Glutamatergic neuron (in vitro differentiated cells): ENCODE data around the gene PLEKHA5. TPM values are rescaled to one million over a fixed set of nuclear protein-coding genes. Genes with fewer than 3 reads are reported as not detected.
"Not testable (repeated sequence)": the region's sequence is repeated elsewhere in the genome, so short reads cannot be mapped to it uniquely, and the experiment has no call there.

Source experiments
- DNase-seq: peaks from one replicate; pipeline ENCODE4 v3.0.0; 2022
- H3K27ac Mint-ChIP-seq: one replicate; pipeline ENCODE4 v1.8.0; 2020; ENCODE audit warnings: mild to moderate bottlenecking, mixed read lengths, inconsistent platforms; ENCODE audit not compliant: unreplicated experiment
- H3K27me3 Mint-ChIP-seq: one replicate; pipeline ENCODE4 v1.8.0; 2020; ENCODE audit warnings: mild to moderate bottlenecking, moderate library complexity, mixed read lengths, inconsistent platforms; ENCODE audit not compliant: unreplicated experiment
- H3K36me3 Mint-ChIP-seq: one replicate; pipeline ENCODE4 v1.8.0; 2020; ENCODE audit warnings: mild to moderate bottlenecking, mixed read lengths, inconsistent platforms; ENCODE audit not compliant: unreplicated experiment
- H3K4me1 Mint-ChIP-seq: one replicate; pipeline ENCODE4 v1.8.0; 2020; ENCODE audit warnings: mild to moderate bottlenecking, low read depth, mixed read lengths, inconsistent platforms; ENCODE audit not compliant: unreplicated experiment
- H3K4me3 Mint-ChIP-seq: one replicate; pipeline ENCODE4 v1.8.0; 2020; ENCODE audit warnings: mild to moderate bottlenecking, mixed read lengths, inconsistent platforms; ENCODE audit not compliant: unreplicated experiment
- H3K9me3 Mint-ChIP-seq: one replicate; pipeline ENCODE4 v1.8.0; 2020; ENCODE audit warnings: mild to moderate bottlenecking, moderate library complexity, mixed read lengths, inconsistent platforms; ENCODE audit not compliant: unreplicated experiment
- total RNA-seq: library from RNA; stranded (reverse); fragmentation: NEBNext Ultra II Directional; extraction: Animal tissue kit (Norgen Biotek cat#: 25700); gene quantifications from one replicate; pipeline ENCODE4 v1.2.1, GENCODE V29; 2021; ENCODE audit not compliant: unreplicated experiment
- TF ChIP-seq, protein P1 (sequence below): fragments of 200-600 bp; sonication (generic); IDR thresholded peaks from one replicate; pipeline ENCODE4 v1.5.0; 2021; ENCODE audit not compliant: partially characterized antibody, unreplicated experiment

The PLEKHA5 gene
- total RNA-seq, 1 donor from 2014 or later, result 314 TPM

DNA sequence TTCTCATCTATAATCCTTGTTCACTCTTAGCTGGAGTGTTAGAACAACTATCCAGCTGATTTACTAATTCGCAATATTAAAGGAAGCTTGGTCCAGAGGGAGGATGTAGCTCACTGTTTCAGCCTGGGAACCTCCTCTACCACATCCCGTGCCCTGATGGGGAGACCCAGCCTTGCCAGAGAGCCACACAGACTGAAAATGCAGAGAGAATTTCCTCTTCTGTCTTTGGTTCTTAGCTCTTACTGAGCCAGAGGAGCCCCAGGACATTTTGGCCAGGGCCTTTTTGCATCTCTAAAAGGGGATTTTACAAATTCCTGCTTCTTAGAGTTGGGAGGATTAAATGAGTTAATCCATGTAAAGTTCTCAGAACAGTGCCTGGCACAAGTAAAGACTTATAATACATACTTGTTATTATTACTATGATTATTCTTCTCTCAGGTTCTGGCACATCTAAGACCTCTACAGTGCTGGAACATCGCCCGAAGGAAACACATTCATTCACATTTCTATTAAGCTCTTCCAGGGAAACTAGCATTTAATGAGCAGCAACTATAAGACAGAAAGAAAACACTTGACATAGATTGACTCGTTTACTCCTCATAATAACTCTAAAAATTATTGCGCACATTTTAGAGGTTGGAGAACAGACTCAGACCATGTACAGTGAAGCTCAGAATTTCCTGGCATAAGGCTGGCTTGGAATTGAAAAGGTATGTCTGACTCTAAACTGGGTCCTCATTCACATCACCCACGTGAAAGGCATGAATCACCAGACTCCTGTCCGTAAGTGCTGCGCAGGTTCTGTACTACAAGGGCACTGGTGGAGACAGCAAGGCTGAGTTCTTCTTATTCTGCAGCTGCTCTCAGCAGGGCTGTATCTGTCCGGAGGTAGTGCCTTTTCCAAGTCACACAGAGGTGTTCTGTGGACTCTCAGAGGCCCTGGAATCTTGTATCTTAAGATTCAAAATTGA is 282.0 kb downstream of the PLEKHA5 start:
- TF ChIP-seq, protein P1, sequence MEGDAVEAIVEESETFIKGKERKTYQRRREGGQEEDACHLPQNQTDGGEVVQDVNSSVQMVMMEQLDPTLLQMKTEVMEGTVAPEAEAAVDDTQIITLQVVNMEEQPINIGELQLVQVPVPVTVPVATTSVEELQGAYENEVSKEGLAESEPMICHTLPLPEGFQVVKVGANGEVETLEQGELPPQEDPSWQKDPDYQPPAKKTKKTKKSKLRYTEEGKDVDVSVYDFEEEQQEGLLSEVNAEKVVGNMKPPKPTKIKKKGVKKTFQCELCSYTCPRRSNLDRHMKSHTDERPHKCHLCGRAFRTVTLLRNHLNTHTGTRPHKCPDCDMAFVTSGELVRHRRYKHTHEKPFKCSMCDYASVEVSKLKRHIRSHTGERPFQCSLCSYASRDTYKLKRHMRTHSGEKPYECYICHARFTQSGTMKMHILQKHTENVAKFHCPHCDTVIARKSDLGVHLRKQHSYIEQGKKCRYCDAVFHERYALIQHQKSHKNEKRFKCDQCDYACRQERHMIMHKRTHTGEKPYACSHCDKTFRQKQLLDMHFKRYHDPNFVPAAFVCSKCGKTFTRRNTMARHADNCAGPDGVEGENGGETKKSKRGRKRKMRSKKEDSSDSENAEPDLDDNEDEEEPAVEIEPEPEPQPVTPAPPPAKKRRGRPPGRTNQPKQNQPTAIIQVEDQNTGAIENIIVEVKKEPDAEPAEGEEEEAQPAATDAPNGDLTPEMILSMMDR, result no peak
- peaks cover 3% of the 10 kb centered on the region for H3K27me3 Mint-ChIP-seq
- DNase-seq, result no peak
- peaks cover 15% of the 10 kb centered on the region for H3K4me1 Mint-ChIP-seq
- no peak overlapping the region for H3K27ac Mint-ChIP-seq
- H3K36me3 Mint-ChIP-seq, result no peaks in the 10 kb centered on the region
- H3K9me3 Mint-ChIP-seq, result peaks cover 2% of the 10 kb centered on the region
- no peak overlapping the region for H3K4me3 Mint-ChIP-seq

DNA sequence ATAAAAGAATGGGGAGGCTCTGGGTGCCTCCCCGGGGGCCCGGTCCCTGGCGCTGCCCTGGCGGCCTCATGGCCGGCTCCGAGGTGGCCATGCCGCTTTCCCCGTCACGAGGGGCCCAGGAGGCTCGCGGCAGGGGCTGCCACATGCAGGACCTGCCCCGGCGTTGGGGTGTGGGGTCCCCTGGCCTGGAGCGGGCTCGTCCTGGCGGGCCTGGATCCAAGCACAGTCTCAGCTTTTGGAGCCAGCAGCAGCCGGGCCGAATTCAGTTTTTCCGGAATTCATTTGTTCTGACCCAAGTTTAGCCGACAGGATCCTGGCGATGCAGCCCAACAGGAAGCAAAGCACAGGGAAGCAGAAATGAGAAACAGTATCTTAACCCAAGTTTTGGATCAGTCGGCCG is 283.3 kb downstream of the PLEKHA5 start:
- DNase-seq, result no peak
- TF ChIP-seq, protein P1, result no peak
- peaks cover 2% of the 10 kb centered on the region for H3K9me3 Mint-ChIP-seq
- no peak overlapping the region for H3K27ac Mint-ChIP-seq
- peaks cover 15% of the 10 kb centered on the region for H3K4me1 Mint-ChIP-seq
- peaks cover 2% of the 10 kb centered on the region for H3K36me3 Mint-ChIP-seq
- H3K27me3 Mint-ChIP-seq, result peaks cover 3% of the 10 kb centered on the region
- no peak overlapping the region for H3K4me3 Mint-ChIP-seq

DNA sequence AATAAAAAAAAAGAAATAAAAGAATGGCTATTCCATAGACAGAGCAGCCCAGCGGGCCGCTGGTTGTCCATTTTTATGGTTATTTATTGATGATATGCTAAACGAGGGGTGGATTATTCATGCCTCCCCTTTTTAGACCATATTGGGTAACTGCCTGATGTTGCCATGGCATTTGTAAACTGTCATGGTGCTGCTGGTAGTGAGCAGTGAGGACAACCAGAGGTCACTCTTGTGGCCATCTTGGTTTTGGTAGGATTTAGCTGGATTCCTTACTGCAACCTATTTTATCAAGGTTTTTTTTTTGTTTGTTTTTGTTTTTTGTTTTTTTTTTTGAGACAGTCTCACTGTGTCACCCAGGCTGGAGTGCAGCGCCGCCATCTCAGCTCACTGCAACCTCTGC is 284.0 kb downstream of the PLEKHA5 start:
- not testable (repeated sequence) for H3K27ac Mint-ChIP-seq, DNase-seq, H3K27me3 Mint-ChIP-seq, H3K9me3 Mint-ChIP-seq, H3K36me3 Mint-ChIP-seq, H3K4me3 Mint-ChIP-seq
- peaks cover 15% of the 10 kb centered on the region for H3K4me1 Mint-ChIP-seq

DNA sequence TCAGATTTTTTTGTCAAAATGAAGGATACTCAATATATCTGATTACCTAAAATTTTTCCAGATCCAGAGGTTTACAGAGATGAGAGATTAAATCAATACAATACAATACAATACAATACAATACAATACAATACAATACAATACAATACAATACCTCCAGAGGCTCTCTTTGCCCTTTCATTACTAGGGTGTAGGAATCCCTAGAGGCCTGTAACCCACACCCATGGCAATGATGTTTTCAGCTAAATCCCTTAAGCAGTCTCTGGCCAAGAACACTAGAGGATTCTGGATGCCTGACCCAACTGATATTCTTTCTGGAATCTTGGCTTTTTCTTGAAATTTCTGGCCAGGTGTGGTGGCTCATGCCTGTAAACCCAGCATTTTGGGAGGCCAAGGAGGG is 286.0 kb downstream of the PLEKHA5 start:
- Mint-ChIP-seq H3K27ac (no peak overlapping the region), H3K9me3 (peaks cover 2% of the 10 kb centered on the region), H3K4me1 (peaks cover 3% of the 10 kb centered on the region), H3K27me3 (peaks cover 4% of the 10 kb centered on the region), H3K36me3 (peaks cover 4% of the 10 kb centered on the region), H3K4me3 (no peak overlapping the region)
- DNase-seq, result no peak
- TF ChIP-seq, protein P1, result no peak

DNA sequence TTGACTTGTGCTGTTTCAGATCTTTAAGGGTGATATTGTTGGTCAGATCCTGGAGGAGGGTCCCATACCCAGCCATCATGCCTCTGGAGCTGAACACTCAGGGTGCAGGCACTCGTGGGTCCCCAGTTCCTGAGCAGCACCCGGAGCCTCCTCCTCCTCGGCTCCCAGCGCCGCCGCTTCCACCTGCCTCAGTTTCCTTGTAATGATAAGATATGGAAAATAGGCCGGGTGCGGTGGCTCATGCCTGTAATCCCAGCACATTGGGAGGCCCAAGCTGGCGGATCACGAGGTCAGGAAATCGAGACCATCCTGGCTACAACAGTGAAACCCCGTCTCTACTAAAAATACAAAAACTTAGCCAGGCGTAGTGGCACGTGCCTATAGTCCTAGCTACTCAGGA is 289.6 kb downstream of the PLEKHA5 start:
- H3K4me3 Mint-ChIP-seq, result no peak overlapping the region
- H3K4me1 Mint-ChIP-seq, result no peaks in the 10 kb centered on the region
- no peak overlapping the region for H3K27ac Mint-ChIP-seq
- DNase-seq, result no peak
- H3K36me3 Mint-ChIP-seq, result peaks cover 8% of the 10 kb centered on the region
- peaks cover 2% of the 10 kb centered on the region for H3K27me3 Mint-ChIP-seq
- TF ChIP-seq, protein P1, result no peak
- H3K9me3 Mint-ChIP-seq, result peaks cover 2% of the 10 kb centered on the region
